WERI-Rb-1 (cell line): Measurements from ENCODE around the gene SPTBN1.

Experiments used
- DNase-seq: peaks from one replicate; pipeline ENCODE4 v3.0.0-alpha.2; 2020
- H3K27ac ChIP-seq: fragments of 250-450 bp; sonication (Bioruptor Pico); 2 replicates; pipeline ENCODE4 v1.5.1; 2020; ENCODE audit warnings: mild to moderate bottlenecking, moderate library complexity
- H3K27me3 ChIP-seq: fragments of 250-450 bp; sonication (Bioruptor Pico); 2 replicates; pipeline ENCODE4 v1.5.1; 2021; ENCODE audit warnings: mild to moderate bottlenecking, low read depth, moderate library complexity; ENCODE audit not compliant: insufficient read depth, severe bottlenecking
- H3K36me3 ChIP-seq: fragments of 250-450 bp; sonication (Bioruptor Pico); 2 replicates; pipeline ENCODE4 v1.5.1; 2020; ENCODE audit warnings: mild to moderate bottlenecking, moderate library complexity
- H3K4me3 ChIP-seq: 2 replicates; pipeline ENCODE4 v1.5.1; 2011; ENCODE audit warnings: low read depth, mild to moderate bottlenecking, control low read depth, low read length
- H3K9me3 ChIP-seq: fragments of 250-450 bp; sonication (Bioruptor Pico); 2 replicates; pipeline ENCODE4 v1.5.1; 2021; ENCODE audit warnings: mild to moderate bottlenecking, moderate library complexity; ENCODE audit not compliant: severe bottlenecking
- CTCF ChIP-seq: IDR thresholded peaks from 2 replicates; pipeline ENCODE4 v1.5.1; 2011; ENCODE audit warnings: low read depth, mild to moderate bottlenecking, control low read depth, inconsistent platforms, low read length

Gene SPTBN1

GRCh38 chr2:54605836-54606235 lies 149.7 kb downstream of the SPTBN1 start:
- Histone ChIP-seq H3K27me3 (no peaks in the 10 kb centered on the region), H3K27ac (no peak overlapping the region), H3K9me3 (no peaks in the 10 kb centered on the region), H3K4me3 (no peak overlapping the region), H3K36me3 (peaks cover 20% of the 10 kb centered on the region)
- no peak for TF ChIP-seq CTCF
- DNase-seq: no peak

GRCh38 chr2:54606393-54606958 lies 150.3 kb downstream of the SPTBN1 start:
- no peak for DNase-seq
- TF ChIP-seq CTCF: no peak
- H3K27ac ChIP-seq: no peak overlapping the region
- no peaks in the 10 kb centered on the region for H3K27me3 ChIP-seq
- H3K9me3 ChIP-seq: no peaks in the 10 kb centered on the region
- H3K36me3 ChIP-seq: peaks cover 15% of the 10 kb centered on the region
- no peak overlapping the region for H3K4me3 ChIP-seq

GRCh38 chr2:54608224-54608623 lies 152.1 kb downstream of the SPTBN1 start:
- H3K27me3 ChIP-seq: no peaks in the 10 kb centered on the region
- no peak overlapping the region for H3K4me3 ChIP-seq
- TF ChIP-seq CTCF: no peak
- H3K9me3 ChIP-seq: no peaks in the 10 kb centered on the region
- no peak for DNase-seq
- H3K36me3 ChIP-seq: peaks cover 29% of the 10 kb centered on the region
- no peak overlapping the region for H3K27ac ChIP-seq

GRCh38 chr2:54609241-54609640 lies 153.1 kb downstream of the SPTBN1 start:
- Histone ChIP-seq H3K27ac (no peak overlapping the region), H3K27me3 (no peaks in the 10 kb centered on the region), H3K36me3 (peaks cover 30% of the 10 kb centered on the region), H3K4me3 (no peak overlapping the region), H3K9me3 (no peaks in the 10 kb centered on the region)
- TF ChIP-seq CTCF: no peak
- no peak for DNase-seq

GRCh38 chr2:54609647-54610046 lies 153.5 kb downstream of the SPTBN1 start:
- TF ChIP-seq CTCF: no peak
- H3K4me3 ChIP-seq: no peak overlapping the region
- H3K27me3 ChIP-seq: no peaks in the 10 kb centered on the region
- no peak for DNase-seq
- peaks cover 33% of the 10 kb centered on the region for H3K36me3 ChIP-seq
- H3K9me3 ChIP-seq: no peaks in the 10 kb centered on the region
- no peak overlapping the region for H3K27ac ChIP-seq

GRCh38 chr2:54610700-54611099 lies 154.6 kb downstream of the SPTBN1 start:
- H3K27ac ChIP-seq: no peak overlapping the region
- no peak overlapping the region for H3K4me3 ChIP-seq
- H3K27me3 ChIP-seq: no peaks in the 10 kb centered on the region
- no peak for DNase-seq
- peaks cover 43% of the 10 kb centered on the region for H3K36me3 ChIP-seq
- TF ChIP-seq CTCF: no peak
- H3K9me3 ChIP-seq: no peaks in the 10 kb centered on the region
